Retinal pigment epithelial cell (primary cell): Measurements from ENCODE around the gene PGAP3.

Experiments used
- DNase-seq: peaks from one replicate; pipeline ENCODE4 v3.0.0-alpha.2; 2010; ENCODE audit warnings: low read depth
- H3K4me3 ChIP-seq: 2 replicates; pipeline ENCODE4 v1.5.1; 2011; ENCODE audit warnings: mild to moderate bottlenecking, low read length, control low read depth, moderate library complexity
- TF ChIP-seq, protein P1 (sequence below): conservative IDR thresholded peaks from 2 replicates; pipeline ENCODE4 v1.5.1; 2011; ENCODE audit warnings: low read depth, low read length, control low read depth, inconsistent platforms

The PGAP3 gene

DNA sequence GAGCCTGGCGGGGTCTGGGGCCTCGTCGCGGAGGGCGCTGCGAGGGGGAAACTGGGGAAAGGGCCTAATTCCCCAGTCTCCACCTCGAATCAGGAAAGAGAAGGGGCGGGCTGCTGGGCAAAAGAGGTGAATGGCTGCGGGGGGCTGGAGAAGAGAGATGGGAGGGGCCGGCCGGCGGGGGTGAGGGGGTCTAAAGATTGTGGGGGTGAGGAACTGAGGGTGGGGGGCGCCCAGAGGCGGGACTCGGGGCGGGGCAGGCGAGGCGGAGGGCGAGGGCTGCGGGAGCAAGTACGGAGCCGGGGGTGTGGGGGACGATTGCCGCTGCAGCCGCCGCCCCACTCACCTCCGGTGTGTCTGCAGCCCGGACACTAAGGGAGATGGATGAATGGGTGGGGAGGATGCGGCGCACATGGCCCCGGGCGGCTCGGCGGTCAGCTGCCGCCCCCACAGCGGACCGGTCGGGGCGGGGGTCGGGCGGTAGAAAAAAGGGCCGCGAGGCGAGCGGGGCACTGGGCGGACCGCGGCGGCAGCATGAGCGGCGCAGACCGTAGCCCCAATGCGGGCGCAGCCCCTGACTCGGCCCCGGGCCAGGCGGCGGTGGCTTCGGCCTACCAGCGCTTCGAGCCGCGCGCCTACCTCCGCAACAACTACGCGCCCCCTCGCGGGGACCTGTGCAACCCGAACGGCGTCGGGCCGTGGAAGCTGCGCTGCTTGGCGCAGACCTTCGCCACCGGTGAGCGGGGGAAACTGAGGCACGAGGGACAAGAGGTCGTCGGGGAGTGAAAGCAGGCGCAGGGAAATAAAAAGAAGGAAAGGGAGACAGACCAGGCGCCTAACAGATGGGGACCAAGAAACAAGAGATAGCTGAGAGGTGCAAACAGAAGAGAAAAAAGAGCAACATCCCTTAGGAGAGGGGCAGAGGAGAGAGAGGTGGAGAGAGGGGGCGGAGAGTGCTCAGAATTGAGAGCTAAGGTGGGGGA, 19.6 kb downstream of the PGAP3 start, which contains the start of gene PNMT:
Gene PNMT (plus strand): TSS at position 509 of the 980 bp plus-strand sequence. CDS start 23 bp downstream, at position 532.
- no peak within 1 kb of the TSS for H3K4me3 ChIP-seq

DNA sequence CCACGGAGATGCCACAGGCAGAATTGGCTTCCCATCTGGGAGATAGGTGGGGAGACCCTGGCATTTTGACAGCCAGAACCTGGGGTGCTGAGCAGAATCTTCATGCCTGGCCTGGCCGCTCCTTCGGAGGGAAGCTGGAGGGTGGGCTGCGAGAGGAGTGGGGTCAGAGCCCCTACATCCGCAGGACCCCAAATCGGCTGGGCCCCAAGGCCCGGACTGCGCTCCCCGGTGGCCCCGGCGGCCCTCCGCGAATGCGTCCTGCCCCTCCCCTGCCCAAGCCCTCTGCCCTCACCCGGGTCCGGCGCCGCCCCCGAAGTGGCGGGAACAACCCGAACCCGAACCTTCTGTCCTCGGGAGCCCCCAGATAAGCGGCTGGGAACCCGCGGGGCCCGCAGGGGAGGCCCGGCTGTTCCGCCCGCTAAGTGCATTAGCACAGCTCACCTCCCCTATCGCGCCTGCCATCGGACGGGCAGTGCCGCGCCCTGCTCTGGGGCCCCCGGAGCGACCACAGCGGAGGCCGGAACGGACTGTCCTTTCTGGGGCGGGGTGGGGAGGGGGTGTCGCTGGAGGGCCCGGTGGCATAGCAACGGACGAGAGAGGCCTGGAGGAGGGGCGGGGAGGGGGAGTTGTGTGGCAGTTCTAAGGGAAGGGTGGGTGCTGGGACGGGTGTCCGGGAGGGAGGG, 20.5 kb downstream of the PGAP3 start:
- TF ChIP-seq, protein P1, sequence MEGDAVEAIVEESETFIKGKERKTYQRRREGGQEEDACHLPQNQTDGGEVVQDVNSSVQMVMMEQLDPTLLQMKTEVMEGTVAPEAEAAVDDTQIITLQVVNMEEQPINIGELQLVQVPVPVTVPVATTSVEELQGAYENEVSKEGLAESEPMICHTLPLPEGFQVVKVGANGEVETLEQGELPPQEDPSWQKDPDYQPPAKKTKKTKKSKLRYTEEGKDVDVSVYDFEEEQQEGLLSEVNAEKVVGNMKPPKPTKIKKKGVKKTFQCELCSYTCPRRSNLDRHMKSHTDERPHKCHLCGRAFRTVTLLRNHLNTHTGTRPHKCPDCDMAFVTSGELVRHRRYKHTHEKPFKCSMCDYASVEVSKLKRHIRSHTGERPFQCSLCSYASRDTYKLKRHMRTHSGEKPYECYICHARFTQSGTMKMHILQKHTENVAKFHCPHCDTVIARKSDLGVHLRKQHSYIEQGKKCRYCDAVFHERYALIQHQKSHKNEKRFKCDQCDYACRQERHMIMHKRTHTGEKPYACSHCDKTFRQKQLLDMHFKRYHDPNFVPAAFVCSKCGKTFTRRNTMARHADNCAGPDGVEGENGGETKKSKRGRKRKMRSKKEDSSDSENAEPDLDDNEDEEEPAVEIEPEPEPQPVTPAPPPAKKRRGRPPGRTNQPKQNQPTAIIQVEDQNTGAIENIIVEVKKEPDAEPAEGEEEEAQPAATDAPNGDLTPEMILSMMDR: no peak
- DNase-seq: no peak
- no peak overlapping the region for H3K4me3 ChIP-seq

More for the DNA sequence above, 19.6 kb downstream of the PGAP3 start, which contains the start of gene PNMT:
- no peak for DNase-seq
- TF ChIP-seq, protein P1: peak; percentile 69

DNA sequence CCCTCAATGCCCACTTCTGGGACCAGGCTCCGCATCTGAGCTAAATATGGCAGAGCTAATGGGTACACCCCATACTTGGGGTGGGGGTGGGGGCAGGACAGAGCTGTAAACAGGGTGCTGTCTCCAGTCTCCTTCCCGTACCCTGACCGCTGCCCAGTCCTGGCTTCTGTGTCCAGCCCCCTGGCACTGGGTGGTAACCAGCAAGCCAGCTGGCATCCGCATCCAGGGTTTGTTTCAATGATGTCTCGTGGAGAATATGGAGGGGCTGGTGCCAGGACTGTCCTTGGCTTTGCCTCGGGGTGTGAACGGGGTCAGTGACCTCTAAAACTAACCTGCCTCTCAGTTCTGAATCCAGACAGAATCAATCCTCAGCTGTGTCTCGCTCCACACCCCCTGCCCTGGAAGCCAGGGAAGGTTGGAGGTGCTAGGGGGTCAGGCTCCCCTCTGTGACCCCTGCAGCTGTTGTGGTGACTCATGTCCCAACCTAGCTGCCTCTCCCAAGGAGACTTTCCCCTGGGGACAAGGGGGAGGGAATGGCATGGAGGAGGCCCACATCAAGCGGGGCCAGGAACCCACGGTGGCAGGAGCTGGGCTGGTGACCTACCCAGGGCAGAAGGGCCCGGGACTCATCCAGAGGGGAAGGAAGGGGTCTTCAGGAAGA, 21.1 kb downstream of the PGAP3 start:
- no peak overlapping the region for H3K4me3 ChIP-seq
- no peak for DNase-seq
- TF ChIP-seq, protein P1: no peak

DNA sequence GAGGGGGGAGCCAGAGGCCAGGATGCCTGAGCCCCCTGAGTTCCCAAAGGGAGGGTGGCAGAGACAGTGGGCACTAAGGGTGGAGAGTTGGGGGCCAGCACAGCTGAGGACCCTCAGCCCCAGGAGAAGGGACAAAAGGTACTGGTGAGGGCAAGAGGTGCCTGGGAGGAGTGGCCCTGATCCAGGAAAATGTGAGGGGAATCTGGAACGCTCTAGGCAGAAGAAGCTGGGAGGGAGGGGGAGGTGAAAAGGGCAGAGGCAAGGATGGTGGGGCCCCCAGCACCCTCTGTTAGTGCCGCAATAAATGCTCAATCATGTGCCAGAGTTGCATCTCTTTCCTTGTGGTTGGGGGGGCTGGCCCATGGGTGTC, 21.6 kb downstream of the PGAP3 start:
- no peak for DNase-seq
- TF ChIP-seq, protein P1: no peak
- no peak overlapping the region for H3K4me3 ChIP-seq

DNA sequence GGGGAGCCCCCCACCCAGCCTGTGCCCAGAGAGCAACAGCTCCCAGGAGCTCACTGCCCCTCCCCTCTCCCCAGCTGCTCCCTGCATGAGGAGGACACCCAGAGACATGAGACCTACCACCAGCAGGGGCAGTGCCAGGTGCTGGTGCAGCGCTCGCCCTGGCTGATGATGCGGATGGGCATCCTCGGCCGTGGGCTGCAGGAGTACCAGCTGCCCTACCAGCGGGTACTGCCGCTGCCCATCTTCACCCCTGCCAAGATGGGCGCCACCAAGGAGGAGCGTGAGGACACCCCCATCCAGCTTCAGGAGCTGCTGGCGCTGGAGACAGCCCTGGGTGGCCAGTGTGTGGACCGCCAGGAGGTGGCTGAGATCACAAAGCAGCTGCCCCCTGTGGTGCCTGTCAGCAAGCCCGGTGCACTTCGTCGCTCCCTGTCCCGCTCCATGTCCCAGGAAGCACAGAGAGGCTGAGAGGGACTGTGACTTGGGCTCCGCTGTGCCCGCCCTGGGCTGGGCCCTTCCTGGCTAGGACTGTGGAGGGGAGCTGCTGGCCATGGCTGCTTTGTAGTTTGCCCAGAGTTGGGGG, 22.1 kb downstream of the PGAP3 start:
- TF ChIP-seq, protein P1: peak; percentile 13
- DNase-seq: no peak
- no peak overlapping the region for H3K4me3 ChIP-seq

DNA sequence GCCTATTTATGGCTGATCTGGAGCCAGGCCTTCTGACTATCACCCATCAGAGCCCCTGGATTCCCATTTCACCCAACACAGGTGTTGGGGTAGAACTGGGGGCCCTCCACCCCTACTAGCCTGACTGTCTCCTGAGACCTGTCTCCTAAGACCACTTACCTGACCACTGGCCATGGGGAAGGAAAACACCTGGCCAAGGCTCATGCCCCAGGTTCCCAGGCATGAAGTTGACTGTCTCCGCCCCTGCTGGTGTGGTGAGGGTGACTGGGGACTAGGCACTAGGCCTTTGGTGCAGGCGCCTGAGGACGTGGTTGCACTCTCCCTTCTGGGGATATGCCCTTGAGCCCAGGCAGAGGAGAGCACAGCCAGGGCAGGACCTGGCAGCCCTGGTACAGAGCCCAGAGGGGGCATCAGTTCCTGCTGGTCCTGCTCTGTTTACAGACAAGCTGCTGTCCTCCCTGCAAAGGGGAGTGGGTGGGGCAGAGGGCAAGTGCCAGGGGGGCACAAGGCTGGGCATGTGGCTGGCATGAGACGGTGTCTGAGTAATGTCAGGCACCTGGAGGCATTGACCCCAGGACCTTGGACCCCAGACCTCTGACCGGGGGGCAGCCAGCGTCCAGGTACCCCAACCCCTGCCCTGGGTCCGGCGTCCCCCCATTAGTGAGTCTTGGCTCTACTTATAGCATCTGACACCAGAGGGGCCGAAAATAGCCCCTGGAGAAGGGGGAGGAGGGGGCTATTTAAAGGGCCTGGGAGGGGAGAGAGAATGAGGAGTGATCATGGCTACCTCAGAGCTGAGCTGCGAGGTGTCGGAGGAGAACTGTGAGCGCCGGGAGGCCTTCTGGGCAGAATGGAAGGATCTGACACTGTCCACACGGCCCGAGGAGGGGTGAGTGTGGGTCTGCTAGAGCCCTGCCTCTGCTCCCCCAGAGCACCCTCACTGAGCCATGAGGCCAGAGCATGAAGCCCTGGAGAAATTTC, 23.0 kb downstream of the PGAP3 start, which contains the start of gene TCAP:
Gene TCAP (plus strand): TSS at position 769 of the 981 bp plus-strand sequence. CDS start 11 bp downstream, at position 780.
- no peak within 1 kb of the TSS for H3K4me3 ChIP-seq
- TF ChIP-seq, protein P1: no peak
- DNase-seq: no peak
